CD4-positive, alpha-beta T cell treated with Interleukin-21 for 1 hour (primary cell): ENCODE data around the gene IL6.
"Not testable (repeated sequence)": the region's sequence is repeated elsewhere in the genome, so short reads cannot be mapped to it uniquely, and the experiment has no call there.

Experiments
- DNase-seq: peaks from one replicate; pipeline ENCODE4 v3.0.0-alpha.2; 2020

IL6 gene

DNA sequence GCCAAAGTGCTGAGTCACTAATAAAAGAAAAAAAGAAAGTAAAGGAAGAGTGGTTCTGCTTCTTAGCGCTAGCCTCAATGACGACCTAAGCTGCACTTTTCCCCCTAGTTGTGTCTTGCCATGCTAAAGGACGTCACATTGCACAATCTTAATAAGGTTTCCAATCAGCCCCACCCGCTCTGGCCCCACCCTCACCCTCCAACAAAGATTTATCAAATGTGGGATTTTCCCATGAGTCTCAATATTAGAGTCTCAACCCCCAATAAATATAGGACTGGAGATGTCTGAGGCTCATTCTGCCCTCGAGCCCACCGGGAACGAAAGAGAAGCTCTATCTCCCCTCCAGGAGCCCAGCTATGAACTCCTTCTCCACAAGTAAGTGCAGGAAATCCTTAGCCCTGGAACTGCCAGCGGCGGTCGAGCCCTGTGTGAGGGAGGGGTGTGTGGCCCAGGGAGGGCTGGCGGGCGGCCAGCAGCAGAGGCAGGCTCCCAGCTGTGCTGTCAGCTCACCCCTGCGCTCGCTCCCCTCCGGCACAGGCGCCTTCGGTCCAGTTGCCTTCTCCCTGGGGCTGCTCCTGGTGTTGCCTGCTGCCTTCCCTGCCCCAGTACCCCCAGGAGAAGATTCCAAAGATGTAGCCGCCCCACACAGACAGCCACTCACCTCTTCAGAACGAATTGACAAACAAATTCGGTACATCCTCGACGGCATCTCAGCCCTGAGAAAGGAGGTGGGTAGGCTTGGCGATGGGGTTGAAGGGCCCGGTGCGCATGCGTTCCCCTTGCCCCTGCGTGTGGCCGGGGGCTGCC is at the start of gene IL6:
TSS of gene IL6 (plus strand) at position 294 of the 807 bp plus-strand sequence. CDS start at position 357, 63 bp downstream.
- peak; percentile 12 for DNase-seq

DNA sequence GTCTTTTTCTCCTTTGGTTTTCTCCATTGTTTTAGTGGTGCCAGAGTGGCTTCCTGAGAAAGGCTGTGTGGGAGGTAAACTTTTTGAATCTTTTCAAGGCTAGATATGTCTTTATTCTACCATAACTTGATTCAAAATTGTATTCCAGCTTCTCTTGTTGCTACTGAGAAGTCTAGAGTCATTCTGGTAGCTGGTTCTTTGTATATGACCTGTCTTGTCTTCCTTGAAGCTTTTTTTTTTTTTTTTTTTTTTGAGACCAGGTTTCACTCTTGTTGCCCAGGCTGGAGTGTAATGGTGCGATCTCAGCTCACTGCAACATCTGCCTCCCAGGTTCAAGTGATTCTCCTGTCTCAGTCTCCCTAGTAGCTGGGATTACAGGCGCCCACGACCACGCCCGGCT is 49.7 kb upstream of the IL6 start:
- not testable (repeated sequence) for DNase-seq

DNA sequence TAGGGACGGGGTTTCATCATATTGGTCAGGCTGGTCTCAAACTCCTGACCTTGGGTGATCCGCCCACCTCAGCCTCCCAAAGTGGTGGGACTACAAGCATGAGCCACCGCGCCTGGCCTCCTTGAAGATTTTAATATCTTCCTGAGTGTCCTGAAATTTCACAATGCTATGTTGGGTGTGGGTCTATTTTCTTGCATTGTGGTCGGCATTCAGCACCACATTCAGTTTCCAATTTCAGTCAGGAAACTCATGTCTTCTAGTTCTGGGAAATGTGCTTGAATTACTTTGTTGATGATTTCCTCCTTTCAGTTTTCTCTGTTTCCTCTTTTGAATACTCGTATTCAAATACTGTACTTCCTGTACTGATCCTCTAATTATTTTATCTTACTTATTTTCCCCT is 49.3 kb upstream of the IL6 start:
- DNase-seq: no peak

DNA sequence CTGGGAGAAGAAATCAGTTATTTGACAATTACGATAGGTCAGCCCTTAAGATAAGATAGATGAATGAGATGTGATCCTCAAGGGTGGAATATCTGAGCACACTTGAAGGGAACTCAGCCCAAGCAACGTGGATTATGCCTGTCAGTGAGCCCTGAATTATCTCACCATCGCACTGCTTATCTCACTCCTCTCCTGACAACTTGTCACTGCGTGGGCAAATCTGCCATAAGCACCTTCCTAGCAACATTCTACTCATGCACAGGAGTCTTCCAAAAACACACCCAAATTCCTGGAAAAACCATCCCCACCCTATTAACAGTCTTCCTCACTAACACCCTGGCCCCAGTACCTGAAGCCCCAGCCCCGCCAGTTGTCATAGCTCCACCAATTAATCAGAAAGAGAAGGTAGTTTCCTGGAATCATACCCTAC is 46.5 kb upstream of the IL6 start:
- no peak for DNase-seq

DNA sequence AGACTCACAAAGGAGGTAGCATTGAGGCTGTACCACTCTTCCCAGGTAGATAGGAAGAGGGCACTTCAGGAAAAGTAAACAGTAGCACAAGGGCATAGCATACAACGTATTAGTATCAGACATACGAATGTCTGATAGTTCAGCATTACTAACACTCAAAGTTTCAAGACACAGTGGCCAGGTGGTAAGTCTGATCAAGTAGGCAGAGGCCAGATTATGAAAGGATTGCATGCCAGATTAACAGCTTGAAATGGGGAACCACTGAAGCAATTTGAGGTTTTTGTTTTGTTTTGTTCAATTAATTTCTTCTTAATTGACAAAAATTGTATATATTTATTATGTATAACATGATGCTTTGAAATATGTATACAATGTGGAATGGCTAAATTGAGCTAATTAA is 45.7 kb upstream of the IL6 start:
- DNase-seq: no peak

DNA sequence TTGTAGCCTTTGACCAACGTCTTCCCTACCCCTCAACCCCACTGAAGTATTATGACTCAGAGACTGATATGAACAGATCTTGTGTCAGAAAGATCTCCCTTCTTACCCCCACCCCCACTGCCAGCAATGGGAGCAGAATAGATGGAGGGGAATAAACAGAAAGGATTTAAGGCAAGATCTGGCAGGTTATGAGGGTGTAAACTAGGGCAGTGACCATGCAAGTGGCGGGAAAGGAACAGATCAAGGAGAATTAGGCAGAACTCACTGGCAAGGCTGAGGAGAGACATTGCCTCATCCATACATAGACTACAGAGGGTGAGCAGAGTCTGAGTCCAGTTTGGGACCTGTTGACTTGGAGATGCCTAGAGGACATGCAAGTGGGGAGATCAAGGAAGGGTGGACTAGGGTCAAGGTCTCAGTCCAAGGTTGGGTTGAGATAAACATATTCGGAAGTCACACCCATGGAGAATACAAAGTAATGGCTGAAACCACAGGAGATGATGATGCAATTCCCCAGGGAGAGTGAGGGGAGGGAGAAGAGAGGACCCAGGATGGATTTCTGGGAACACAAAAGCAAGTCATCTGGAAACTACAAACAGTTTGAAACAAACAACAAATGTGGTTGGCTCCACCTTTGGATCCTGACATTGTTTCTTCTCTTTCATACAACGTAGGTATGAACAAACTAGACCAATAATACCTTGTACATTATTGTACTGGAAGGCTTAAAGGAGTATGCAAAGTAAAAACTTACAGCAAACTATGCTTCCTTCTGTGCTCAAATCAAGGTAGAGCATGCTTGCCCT is 44.9 kb upstream of the IL6 start:
- no peak for DNase-seq

DNA sequence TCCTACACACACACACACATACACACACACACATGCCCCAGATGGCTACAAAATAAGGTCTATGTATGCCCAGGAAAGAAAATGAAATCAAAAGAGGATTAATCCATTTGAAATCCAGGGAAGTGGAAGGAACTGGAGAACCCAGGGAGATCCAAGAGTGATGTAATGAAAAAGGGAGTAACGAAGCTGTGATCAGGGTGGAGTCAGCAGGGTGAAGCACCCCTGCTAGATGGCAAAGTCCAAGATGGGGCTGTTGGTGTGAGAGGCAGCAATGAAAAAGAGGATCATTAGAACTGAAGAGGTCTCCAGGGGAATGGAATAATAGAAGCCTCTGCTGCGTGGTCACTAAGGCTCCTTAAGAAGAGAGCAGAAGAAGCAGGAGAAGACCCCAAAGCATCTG is 43.6 kb upstream of the IL6 start:
- no peak for DNase-seq

DNA sequence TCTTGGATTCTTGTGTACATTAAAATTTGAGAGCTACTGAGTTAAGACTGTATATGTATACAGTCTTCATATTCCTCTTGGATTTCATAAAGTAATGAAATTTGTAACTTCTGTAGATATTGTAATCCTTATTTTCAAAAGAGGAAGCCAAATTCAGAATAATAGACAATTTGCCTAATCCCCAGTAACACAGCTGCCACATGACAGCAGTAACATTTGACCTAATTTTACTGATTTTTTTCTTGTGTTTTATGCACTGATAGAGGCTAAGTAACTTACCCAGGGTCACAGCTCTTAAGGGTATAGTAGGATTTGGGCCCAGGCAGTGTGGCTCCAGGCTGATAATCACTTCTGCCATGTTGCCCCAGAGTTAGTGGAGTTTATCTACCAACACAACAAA is 40.4 kb upstream of the IL6 start:
- no peak for DNase-seq

DNA sequence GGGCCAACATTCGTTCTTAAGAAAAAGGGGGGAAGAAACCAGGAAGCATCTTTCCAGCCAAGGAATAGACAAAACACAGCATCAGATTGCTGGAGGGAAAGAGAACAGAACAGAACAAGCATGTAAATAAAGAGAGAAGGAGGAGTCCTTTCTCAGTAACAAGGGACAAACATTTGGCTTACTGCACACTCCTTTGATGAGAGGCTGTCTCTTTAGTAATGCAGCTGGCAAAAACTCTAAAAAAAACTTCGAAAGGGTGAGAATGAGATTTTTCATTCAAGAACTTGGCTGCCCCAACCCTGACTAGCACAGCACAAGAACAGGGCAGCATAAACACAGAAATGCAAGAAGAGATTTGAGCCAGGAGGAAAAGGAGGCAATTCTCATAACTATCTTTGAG is 38.9 kb upstream of the IL6 start:
- DNase-seq: no peak

DNA sequence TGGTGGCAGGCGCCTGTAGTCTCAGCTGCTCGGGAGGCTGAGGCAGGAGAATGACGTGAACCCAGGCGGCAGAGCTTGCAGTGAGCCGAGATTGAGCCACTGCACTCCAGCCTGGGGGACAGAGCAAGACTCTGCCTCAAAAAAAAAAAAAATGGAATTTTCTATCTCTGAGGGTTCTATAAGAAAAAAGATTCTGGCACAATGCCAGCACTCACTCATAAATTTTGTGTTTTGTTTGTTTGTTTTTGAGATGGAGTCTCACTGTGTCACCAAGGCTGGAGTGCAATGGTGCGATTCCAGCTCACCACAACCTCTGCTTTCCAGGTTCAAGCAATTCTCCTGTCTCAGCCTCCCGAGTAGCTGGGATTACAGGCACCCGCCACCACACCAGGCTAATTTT is 38.1 kb upstream of the IL6 start:
- not testable (repeated sequence) for DNase-seq

DNA sequence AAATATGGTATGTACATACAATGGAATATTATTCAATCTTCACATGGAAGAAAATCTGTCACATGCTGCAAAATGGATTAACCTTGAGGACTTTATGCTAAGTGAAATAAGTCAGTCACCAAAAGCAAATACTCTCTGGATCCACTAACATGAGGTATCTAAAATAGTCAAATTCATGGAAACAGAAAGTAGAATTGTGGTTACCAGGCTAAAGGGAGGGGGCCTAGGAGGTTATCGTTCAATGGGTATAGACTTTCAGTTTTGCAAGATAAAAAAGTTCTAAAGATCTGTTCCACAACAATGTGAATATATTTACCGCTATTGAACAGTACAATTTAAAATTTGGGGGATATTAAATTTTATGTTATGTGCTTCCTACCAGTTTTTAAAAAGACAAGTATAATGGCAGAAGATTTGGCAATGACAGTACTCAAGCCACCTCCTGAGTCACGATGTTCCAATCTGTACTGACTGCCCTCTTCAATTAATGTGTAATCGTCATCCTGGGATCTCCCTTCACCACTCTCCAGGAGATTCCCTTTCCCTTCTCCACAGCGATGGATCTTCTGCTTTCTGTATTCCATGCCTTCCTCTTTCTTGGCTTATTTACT is 32.3 kb upstream of the IL6 start:
- DNase-seq: no peak

DNA sequence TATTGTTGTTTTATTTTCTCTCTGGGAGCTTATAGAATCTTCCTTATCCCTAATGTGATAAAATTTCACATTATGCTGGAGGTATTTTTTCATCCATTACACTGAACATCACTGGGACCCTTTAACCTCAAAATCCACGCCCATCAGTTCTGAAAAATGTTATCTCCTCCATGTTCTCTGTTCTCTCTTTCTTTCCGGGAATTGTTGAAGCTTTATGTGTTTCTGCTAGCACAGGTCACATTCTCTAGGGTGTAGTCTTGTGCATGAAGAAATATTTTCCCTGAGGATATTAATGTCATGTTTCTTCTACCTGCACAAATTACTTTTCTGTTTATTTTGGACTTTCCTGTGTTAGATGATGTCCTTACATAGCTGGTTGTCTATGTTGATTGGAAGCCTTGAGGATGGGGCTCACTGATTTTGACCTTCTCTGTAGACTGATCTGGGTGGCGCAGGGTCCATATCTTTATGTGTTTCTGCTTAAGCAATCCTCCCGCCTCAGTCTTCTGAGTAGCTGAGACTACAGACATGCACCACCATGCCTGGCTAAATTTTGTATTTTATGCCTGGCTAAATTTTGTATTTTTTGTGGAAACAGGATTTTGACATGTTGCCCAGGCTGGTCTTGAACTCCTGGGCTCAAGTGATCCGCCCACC is 31.4 kb upstream of the IL6 start:
- DNase-seq: no peak

DNA sequence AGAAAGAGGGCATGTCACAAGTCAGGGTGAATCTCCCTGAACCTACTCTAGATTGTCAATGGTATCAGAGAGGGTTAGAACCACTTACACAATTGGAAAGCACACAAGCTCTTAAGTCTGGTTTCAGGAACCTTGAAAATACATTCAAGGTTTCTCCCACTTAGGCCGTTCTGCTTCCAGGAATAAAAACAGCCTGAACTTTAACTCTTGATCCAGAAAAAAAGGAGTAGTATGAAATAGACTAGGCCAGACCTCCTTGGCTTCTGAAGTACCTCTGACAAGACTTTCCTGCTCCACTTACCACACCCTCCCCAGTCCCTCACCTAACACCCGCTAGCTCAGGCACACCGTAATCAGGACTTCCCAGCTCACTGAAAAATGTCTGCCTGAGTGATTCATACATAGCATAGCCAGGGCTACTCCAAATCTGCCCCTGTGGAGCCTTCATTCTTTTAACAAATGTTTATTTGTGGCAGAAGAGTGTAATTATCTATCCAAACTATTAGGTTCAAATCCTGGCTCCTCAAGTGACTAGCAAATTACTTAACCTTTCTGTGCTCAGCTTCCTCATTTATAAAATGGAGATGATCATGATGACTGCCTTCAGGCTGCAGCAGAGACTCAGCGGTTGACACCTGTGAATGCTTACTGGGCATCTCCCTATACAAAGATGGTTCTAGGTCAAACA is 30.3 kb upstream of the IL6 start:
- DNase-seq: no peak

DNA sequence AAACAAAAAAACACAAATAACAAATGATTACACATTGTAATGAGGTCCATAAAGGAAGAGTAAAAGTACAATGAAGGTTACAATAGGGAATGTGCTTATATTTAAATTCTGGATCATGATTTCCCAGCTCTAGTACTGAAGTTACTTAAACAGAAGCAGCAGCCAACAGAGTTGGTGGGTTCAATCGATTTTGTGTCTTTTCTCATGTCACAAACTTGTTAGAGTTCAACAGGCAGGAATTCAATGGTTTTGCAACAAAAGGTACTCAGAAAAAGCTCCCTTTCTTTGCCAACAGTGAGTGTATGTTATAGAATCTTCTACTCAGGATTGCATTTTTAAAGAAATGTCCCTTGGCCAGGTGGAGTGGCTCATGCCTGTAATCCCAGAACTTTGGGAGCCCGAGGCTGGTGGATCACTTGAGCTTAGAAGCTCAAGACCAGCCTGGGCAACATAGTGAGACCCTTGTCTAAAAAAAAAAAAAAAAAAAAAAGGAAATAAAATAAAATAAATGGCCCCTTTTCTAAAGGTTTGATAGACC is 29.6 kb upstream of the IL6 start:
- DNase-seq: no peak

DNA sequence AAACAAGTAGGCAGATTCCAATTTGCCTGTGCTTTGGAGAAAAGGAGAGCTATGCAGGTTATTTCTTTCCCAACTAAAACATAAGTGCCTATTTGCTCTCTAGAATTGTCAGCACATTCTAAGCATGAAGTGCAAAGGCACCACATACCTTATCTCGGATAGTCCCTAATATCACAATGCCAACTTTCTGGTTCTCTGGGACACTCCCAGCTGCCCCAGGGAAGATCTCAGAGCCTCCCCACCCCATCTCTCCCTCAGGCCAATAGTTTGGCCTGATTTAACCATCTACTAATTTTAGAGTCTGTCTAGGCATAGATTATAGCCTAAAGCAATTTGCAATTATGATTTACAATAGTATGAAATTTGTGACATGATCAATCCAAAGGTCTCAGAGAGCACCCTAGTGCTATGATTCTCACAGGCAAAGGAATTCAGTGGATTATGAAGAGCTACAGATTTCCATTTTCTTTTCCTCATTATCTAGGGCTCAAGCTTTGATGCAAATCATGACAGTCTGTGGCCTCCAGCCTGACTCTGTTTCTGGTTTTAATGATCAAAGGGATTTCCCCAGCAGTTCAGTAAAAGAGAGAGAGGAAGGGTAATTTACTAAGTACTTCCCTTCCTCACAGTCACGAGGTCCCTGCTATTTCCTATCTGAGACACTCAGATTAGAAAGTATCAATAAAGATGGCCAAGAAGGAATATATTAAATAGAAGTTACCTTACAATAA is 29.0 kb upstream of the IL6 start:
- DNase-seq: peak; percentile 54

DNA sequence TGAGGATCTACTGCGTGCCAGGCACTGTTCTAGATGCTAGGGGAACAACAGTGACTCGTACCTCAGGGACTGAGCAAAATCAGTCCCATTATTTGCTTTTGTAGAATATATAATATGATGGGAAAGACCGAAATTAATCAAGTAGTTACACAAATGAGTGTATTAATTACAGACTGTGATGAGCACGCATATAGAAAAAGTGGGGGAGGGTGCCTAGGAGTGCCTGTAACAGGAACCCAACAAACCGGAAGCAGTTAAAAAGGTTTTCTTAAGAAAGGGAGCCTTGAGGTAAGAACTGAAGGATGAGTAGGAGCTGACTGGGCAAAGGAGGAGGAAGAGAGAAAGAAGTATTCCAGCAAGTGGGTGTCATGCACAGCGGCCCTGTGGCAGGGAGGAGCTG is 28.2 kb upstream of the IL6 start:
- no peak for DNase-seq

DNA sequence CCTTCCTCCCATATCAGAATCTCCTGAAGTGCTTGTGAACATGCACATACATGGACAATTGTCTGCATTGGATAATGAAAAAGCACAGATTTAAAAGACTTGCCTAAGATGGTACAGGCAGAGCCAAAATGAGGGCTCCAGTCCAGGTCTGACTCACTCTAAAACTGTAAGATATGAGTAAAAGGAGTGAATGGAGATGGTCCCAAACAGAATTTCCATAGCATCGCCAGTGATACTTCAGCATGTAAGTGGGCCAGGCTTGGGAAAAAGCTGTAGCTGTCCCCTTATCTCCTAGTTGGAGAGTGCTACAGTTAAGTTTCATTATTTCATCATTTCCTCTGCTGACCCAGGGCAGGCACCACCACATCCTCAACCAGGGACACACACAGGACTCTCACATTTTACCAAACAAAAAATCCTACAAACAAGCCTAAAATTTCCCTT is 26.4 kb upstream of the IL6 start:
- no peak for DNase-seq

DNA sequence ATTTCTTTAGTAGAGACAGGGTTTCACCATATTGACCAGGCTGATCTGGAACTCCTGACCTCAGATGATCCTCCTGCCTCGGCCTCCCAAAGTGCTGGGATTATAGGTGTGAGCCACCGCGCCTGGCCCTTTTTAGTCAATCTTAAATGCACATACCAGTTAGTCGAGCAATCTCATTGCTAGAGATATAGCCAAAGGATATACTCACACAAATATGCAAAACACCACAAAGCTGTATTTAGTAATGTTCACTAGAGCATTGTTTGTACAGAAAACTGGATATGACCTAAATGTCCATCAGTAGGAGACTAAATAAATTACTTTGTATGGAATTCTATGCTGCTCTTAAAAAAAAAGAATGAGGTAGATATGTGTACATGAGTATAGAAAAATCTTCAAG is 24.5 kb upstream of the IL6 start:
- no peak for DNase-seq

DNA sequence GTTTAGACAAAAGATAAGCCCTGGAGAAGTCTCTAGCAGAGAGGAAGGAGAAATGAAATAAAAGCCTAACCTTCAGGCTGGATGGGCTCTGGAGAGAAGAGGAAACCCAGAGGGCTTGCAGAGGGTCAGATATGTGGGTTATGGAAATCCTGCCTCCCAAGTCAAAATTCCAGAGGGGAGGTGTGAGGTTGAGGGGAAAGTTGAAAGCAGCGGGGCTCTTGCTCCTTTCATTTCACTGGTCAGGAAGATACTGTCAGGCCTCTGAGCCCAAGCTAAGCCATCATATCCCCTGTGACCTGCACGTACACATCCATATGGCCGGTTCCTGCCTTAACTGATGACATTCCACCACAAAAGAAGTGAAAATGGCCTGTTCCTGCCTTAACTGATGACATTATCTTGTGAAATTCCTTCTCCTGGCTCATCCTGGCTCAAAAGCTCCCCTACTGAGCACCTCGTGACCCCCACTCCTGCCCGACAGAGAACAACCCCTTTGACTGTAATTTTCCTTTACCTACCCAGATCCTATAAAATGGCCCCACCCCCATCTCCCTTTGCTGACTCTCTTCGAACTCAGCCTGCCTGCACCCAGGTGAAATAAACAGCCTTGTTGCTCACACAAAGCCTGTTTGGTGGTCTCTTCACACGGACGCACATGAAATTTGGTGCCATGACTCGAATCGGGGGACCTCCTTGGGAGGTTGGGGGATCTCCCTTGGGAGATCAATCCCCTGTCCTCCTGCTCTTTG is 23.7 kb upstream of the IL6 start:
- DNase-seq: not testable (repeated sequence)

DNA sequence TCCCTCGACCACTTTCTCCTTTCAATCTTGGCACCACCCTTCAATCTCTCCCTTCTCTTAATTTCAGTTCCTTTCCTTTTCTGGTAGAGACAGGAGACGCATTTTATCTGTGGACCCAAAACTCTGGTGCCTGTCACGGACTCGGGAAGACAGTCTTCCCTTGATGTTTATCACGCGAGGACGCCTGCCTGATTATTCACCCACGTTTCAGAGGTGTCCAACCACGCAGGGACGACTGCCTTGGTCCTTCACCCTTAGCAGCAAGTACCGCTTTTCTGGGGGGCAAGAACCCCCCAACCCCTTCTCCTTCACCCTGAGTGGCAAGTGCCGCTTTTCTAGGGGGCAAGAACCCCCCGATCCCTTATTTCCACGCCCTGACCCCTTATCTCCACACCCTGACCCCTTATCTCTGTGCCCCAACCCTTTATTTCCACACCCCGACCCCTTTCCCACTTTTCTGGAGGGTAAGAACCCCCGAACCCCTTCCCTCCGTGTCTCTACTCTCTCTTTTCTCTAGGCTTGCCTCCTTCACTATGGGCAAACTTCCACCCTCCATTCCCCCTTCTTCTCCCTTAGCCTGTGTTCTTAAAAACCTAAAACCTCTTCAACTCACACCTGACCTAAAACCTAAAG is 22.9 kb upstream of the IL6 start:
- DNase-seq: not testable (repeated sequence)
